ENCODE data around the gene FAM180A.

The FAM180A gene

GRCh38 chr7:135712796-135713195 is 35.8 kb downstream of the FAM180A start:
- no peak for TF ChIP-seq CTCF (IDR thresholded peaks at IDR 0.05; ENCODE audit: low read depth, low read length, missing control alignments)
- no peak overlapping the region for H3K4me3 ChIP-seq (replicated peaks; ENCODE audit: low read depth, low read length)
- DNase-seq (ENCODE audit: extremely low read depth, low read depth): no peak

GRCh38 chr7:135712182-135712782 is 36.3 kb downstream of the FAM180A start:
- peak; percentile 7 for TF ChIP-seq CTCF (IDR thresholded peaks at IDR 0.05; ENCODE audit: low read depth, low read length, missing control alignments)
- peak; percentile 43 for DNase-seq (ENCODE audit: extremely low read depth, low read depth)
- no peak overlapping the region for H3K4me3 ChIP-seq (replicated peaks; ENCODE audit: low read depth, low read length)

- no peak for DNase-seq (ENCODE audit: extremely low read depth, low read depth)
- no peak for TF ChIP-seq CTCF (IDR thresholded peaks at IDR 0.05; ENCODE audit: low read depth, low read length, missing control alignments)
- H3K4me3 ChIP-seq (replicated peaks; ENCODE audit: low read depth, low read length): no peak overlapping the region
These were observed 37.5 kb downstream of the FAM180A start for GRCh38 chr7:135711139-135711469.

GRCh38 chr7:135710417-135711138 is 38.0 kb downstream of the FAM180A start:
- peak; percentile 45 for TF ChIP-seq CTCF (IDR thresholded peaks at IDR 0.05; ENCODE audit: low read depth, low read length, missing control alignments)
- DNase-seq (ENCODE audit: extremely low read depth, low read depth): no peak
- H3K4me3 ChIP-seq (replicated peaks; ENCODE audit: low read depth, low read length): no peak overlapping the region

GRCh38 chr7:135709508-135709907 is 39.1 kb downstream of the FAM180A start:
- no peak for TF ChIP-seq CTCF (IDR thresholded peaks at IDR 0.05; ENCODE audit: low read depth, low read length, missing control alignments)
- no peak overlapping the region for H3K4me3 ChIP-seq (replicated peaks; ENCODE audit: low read depth, low read length)
- DNase-seq (ENCODE audit: extremely low read depth, low read depth): no peak

GRCh38 chr7:135708041-135708440 is 40.6 kb downstream of the FAM180A start:
- no peak overlapping the region for H3K4me3 ChIP-seq (replicated peaks; ENCODE audit: low read depth, low read length)
- DNase-seq (ENCODE audit: extremely low read depth, low read depth): no peak
- no peak for TF ChIP-seq CTCF (IDR thresholded peaks at IDR 0.05; ENCODE audit: low read depth, low read length, missing control alignments)

All from HFF-Myc (cell line).